ENCODE data around the gene PLXNA4. TPM values are rescaled to one million over a fixed set of nuclear protein-coding genes. Genes with fewer than 3 reads are reported as not detected.

Gene PLXNA4
- total RNA-seq, 1 donor from 2014 or later, result 0.38 TPM

DNA sequence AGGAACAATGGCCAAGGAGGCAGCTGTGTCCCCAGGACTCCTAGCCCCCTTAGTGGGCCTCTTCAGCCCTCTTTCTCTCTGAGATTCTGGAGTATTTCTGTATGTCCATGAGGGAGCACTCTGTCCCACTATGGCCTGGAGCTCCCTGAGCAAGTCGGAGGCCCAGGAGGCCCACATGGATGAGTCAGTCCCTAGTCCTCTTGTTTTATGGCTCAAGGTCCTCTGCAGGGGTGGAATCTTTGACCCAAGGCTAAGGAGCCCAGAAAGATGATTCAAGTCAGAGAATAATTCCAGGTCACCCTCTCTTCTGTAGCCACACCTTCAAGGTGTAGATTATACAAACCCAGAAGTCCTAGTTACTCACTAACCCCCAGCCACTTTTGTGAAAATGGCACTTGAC, 125.6 kb downstream of the PLXNA4 start:
- TF ChIP-seq, protein P1, sequence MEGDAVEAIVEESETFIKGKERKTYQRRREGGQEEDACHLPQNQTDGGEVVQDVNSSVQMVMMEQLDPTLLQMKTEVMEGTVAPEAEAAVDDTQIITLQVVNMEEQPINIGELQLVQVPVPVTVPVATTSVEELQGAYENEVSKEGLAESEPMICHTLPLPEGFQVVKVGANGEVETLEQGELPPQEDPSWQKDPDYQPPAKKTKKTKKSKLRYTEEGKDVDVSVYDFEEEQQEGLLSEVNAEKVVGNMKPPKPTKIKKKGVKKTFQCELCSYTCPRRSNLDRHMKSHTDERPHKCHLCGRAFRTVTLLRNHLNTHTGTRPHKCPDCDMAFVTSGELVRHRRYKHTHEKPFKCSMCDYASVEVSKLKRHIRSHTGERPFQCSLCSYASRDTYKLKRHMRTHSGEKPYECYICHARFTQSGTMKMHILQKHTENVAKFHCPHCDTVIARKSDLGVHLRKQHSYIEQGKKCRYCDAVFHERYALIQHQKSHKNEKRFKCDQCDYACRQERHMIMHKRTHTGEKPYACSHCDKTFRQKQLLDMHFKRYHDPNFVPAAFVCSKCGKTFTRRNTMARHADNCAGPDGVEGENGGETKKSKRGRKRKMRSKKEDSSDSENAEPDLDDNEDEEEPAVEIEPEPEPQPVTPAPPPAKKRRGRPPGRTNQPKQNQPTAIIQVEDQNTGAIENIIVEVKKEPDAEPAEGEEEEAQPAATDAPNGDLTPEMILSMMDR (IDR thresholded peaks at IDR 0.05; ENCODE audit: unreplicated experiment), result no peak
- Mint-ChIP-seq H3K36me3 (ENCODE audit: insufficient read depth) (no peaks in the 10 kb centered on the region), H3K27me3 (peaks cover 3% of the 10 kb centered on the region), H3K4me3 (ENCODE audit: low read depth) (no peak overlapping the region), H3K27ac (no peak overlapping the region), H3K4me1 (ENCODE audit: low read depth) (no peaks in the 10 kb centered on the region), H3K9me3 (ENCODE audit: low read depth) (peaks cover 4% of the 10 kb centered on the region)
- DNase-seq (ENCODE audit: low spot score, unreplicated experiment), result no peak

DNA sequence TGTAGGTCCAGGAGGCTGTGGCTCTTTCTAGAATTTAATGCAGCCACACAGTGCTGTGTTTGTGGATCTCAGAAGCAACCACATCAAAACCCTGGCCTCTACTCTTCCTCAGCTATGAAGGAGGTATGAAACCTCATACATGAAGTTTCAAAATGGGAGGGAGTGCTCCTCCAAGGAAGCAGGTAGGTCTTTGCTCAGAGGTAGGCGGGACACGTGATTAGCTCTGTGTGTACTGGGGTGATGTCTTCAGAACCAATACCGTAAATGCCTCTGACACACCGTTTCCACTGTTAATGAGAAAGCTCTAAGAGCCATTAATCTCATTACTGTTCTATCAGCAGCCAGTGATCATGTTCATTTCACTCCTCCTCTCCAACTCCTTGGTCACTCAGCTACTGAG, 126.1 kb downstream of the PLXNA4 start:
- H3K27ac Mint-ChIP-seq, result no peak overlapping the region
- TF ChIP-seq, protein P1 (IDR thresholded peaks at IDR 0.05; ENCODE audit: unreplicated experiment), result no peak
- peaks cover 4% of the 10 kb centered on the region for H3K9me3 Mint-ChIP-seq (ENCODE audit: low read depth)
- H3K4me1 Mint-ChIP-seq (ENCODE audit: low read depth), result no peaks in the 10 kb centered on the region
- H3K27me3 Mint-ChIP-seq, result peaks cover 3% of the 10 kb centered on the region
- no peak overlapping the region for H3K4me3 Mint-ChIP-seq (ENCODE audit: low read depth)
- H3K36me3 Mint-ChIP-seq (ENCODE audit: insufficient read depth), result no peaks in the 10 kb centered on the region
- no peak for DNase-seq (ENCODE audit: low spot score, unreplicated experiment)

DNA sequence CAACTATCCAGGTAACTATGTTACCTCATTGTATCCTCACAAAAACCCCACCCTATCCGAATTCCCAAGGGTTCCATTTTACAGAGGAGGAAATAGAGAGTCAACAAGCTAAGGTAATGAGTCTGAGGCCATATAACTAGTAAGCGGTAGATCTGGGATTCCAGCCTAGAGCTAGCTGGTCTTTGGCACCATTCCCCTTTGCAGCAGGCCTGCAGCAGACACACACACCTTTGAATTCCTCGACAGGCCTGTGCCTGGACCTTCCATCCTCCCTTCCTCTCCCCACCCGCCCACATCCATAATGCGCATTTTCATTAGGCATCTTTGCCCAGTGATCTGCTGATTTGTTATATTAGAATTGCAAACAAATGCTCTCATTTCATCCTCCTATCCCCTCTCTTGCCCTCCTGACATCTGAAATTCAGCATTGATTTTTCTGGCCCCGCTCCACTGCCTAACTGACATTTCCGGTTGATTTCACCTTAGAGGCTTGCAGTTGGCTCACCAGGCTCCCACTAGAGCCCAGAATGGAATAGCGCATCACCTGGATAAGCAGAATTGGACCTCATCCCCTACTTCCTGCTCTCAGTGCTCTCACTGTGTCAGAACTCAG, 129.5 kb downstream of the PLXNA4 start:
- no peak overlapping the region for H3K4me3 Mint-ChIP-seq (ENCODE audit: low read depth)
- H3K4me1 Mint-ChIP-seq (ENCODE audit: low read depth), result no peaks in the 10 kb centered on the region
- TF ChIP-seq, protein P1 (IDR thresholded peaks at IDR 0.05; ENCODE audit: unreplicated experiment), result no peak
- no peaks in the 10 kb centered on the region for H3K36me3 Mint-ChIP-seq (ENCODE audit: insufficient read depth)
- no peak for DNase-seq (ENCODE audit: low spot score, unreplicated experiment)
- no peak overlapping the region for H3K27ac Mint-ChIP-seq
- H3K9me3 Mint-ChIP-seq (ENCODE audit: low read depth), result peaks cover 4% of the 10 kb centered on the region
- peaks cover 15% of the 10 kb centered on the region for H3K27me3 Mint-ChIP-seq

DNA sequence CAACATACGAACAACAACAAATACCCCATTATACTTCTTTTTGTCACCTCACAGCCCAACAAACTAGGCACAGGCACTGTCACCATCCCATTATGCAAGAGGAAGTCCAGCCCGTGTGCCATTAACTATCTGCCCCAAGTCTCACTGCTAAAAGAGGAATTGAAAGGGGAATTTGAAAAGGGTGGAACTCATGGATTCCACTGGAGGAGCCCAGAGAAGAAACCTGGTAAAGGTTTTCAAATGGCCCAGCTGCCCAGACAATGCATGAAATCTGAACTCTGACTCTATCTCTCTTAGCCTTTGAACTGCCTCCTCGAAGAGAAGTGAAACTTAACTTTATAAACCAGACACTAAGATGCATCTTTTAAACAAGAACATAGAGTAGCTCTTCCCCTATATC, 130.0 kb downstream of the PLXNA4 start:
- TF ChIP-seq, protein P1 (IDR thresholded peaks at IDR 0.05; ENCODE audit: unreplicated experiment), result no peak
- no peak overlapping the region for H3K4me3 Mint-ChIP-seq (ENCODE audit: low read depth)
- H3K27me3 Mint-ChIP-seq, result peaks cover 15% of the 10 kb centered on the region
- DNase-seq (ENCODE audit: low spot score, unreplicated experiment), result no peak
- no peaks in the 10 kb centered on the region for H3K36me3 Mint-ChIP-seq (ENCODE audit: insufficient read depth)
- peaks cover 4% of the 10 kb centered on the region for H3K9me3 Mint-ChIP-seq (ENCODE audit: low read depth)
- no peaks in the 10 kb centered on the region for H3K4me1 Mint-ChIP-seq (ENCODE audit: low read depth)
- no peak overlapping the region for H3K27ac Mint-ChIP-seq

DNA sequence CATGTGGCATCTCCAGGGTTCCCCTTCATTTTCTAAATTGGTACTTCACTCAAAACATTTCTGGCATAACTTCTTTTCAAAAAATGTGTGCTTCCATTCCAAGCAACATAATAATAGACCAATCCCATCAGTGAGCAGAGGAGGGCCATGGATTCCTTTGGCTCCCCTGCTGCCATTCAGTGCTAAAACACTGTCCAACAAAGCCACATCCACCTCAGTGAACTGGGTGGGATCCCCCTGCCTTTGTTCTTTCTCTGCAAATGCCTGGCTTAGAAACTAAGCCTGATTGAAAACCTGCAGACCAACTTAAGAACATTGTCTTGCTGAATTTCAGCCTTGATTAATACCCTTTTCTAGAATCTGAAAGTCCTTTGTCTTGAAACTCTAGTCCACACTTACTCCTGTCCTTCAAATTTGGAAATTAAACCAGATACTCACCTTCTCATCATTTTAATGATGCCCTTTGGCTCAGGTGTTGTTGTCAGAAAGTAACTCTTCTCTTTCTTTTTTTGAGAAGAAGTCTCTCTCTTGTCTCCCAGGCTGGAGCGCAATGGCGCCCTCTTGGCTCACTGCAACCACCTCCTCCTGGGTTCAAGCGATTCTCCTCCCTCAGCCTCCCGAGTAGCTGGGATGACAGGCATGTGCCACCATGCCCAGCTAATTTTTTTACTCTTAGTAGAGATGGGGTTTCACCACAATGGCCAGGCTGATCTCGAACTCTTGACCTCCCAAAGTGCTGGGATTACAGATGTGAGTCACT, 132.3 kb downstream of the PLXNA4 start:
- TF ChIP-seq, protein P1 (IDR thresholded peaks at IDR 0.05; ENCODE audit: unreplicated experiment), result no peak
- no peak for DNase-seq (ENCODE audit: low spot score, unreplicated experiment)
- peaks cover 15% of the 10 kb centered on the region for H3K27me3 Mint-ChIP-seq
- H3K27ac Mint-ChIP-seq, result no peak overlapping the region
- no peaks in the 10 kb centered on the region for H3K4me1 Mint-ChIP-seq (ENCODE audit: low read depth)
- no peak overlapping the region for H3K4me3 Mint-ChIP-seq (ENCODE audit: low read depth)
- peaks cover 4% of the 10 kb centered on the region for H3K9me3 Mint-ChIP-seq (ENCODE audit: low read depth)
- no peaks in the 10 kb centered on the region for H3K36me3 Mint-ChIP-seq (ENCODE audit: insufficient read depth)

Measured in progenitor cell of endocrine pancreas (in vitro differentiated cells).